Inflammatory macrophage treated with lipopolysaccharide for 4 hours (primary cell): ENCODE measurements around the gene ACADM.
"Not testable (repeated sequence)": the region's sequence is repeated elsewhere in the genome, so short reads cannot be mapped to it uniquely, and the experiment has no call there.

Source experiments
- DNase-seq: peaks from one replicate; pipeline ENCODE4 v3.0.0-alpha.2; 2020

ACADM gene

GRCh38 chr1:75742047-75742625, 17.6 kb downstream of the ACADM start:
- peak; percentile 38 for DNase-seq

GRCh38 chr1:75745276-75745675, 20.8 kb downstream of the ACADM start:
- DNase-seq: peak; percentile 92

DNA sequence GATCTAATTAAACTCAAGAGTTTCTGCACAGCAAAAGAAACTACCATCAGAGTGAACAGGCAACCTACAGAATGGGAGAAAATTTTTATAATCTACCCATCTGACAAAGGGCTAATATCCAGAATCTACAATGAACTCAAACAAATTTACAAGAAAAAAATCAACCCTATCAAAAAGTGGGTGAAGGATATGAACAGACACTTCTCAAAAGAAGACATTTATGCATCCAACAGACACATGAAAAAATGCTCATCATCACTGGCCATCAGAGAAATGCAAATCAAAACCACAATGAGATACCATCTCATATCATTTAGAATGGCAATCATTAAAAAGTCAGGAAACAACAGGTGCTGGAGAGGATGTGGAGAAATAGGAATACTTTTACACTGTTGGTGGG, 32.7 kb downstream of the ACADM start:
- DNase-seq: not testable (repeated sequence)

DNA sequence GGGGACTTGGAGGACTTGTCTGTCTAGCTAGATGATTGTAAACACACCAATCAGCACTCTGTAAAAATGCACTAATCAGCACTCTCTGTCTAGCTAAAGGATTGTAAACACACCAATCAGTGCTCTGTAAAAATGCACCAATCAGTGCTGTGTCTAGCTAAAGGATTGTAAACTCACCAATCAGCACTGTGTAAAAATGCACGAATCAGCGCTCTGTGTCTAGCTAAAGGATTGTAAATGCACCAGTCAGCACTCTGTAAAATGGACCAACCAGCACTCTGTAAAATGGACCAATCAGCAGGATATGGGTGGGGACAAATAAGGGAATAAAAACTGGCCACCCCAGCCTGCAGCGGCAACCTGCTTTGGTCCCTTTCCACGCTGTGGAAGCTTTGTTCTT, 34.0 kb downstream of the ACADM start:
- not testable (repeated sequence) for DNase-seq

DNA sequence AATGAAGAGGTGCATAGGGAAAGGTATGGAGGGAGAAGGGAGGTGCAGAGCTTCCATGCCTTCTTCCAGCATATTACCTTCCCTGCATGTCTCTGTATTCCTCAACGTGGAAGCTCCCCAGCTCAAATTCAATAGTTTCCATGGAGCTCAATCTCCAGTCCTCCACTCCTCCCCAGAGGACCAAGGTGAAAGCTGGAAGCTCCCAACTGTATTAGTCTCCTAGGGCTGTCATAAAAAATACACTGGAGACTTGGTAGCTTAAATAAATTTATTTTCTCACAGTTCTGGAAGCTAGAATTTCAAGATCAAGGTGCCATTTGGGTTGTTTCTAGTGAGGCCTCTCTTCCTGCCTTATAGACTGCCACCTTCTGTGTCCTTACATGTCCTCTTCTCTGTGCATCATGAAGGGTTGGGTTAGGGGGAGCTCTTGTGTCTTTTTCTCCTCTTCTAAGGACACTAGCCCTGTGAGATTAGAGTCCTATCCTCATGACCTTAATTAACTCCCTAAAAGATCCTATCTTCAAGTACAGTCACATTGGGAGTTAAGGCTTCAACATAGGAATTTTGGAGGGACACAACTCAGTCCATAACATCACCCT, 39.6 kb downstream of the ACADM start:
- DNase-seq: no peak

DNA sequence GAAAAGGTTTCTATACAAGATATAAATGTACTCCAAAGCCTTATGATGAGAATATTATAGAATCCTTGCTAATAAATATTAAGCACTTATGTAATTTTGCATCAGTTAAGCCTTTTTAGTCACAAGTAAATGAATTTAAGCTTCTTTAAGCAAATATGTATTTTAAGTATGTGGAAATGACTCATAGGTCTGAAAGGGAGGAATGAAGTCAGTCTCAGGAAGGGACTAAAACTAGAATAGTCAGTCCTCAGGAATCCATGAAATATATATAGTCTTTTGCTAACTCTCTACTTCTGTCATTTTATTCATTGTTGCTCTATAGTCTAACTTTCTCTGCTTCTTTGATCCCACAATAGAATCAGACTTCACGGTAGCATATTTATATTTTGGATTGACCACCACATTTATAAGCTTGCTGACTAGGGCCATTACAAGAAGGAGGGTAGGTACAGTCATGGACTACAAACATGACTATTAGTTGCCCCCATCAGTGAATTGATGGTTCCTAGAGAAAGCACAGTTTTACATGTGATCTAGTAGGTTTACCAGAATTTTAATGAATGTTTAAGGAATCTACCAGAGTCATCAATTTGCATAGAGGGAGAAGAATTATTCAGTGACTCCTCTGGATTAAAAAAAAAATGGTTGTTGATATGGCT, 41.3 kb downstream of the ACADM start:
- DNase-seq: no peak

DNA sequence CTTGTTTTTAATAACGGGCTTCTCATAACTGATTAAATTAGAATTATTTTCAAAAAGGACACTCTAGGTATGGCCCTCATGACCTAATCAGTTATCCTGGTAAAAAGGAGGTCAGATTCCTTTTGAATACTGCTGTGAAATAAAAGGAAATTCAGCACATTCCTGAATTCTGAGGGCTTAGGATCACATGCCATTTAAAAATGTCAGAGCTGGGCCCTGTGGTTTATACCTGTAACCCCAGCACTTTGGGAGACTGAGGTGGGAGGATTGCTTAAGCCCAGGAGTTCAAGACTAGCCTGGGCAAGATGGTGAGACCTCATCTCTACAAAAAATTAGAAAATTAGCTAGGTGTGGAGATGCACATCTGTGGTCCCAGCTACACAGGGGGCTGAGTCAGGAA, 43.5 kb downstream of the ACADM start:
- no peak for DNase-seq

GRCh38 chr1:75770761-75771160, 46.3 kb downstream of the ACADM start:
- DNase-seq: no peak

DNA sequence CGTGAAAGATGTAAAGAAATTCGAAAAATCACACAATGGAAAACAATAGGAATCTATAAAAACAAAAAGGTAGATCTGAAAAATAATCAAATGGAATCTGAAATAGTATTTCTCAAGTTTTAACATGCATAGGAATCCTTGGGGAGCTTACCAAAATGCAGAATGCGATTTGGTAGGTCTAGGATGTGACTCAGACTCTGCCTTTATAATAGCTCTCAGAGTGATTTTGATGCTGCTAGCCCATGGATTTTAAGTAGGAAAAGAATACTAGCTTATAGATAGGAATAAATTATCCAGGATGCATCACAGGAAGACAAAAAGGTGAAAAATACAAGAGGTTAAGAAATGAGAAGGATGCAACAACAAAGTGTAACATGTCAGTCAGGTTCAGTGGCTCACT, 47.5 kb downstream of the ACADM start:
- DNase-seq: no peak

GRCh38 chr1:75777812-75778211, 53.3 kb downstream of the ACADM start:
- DNase-seq: not testable (repeated sequence)

DNA sequence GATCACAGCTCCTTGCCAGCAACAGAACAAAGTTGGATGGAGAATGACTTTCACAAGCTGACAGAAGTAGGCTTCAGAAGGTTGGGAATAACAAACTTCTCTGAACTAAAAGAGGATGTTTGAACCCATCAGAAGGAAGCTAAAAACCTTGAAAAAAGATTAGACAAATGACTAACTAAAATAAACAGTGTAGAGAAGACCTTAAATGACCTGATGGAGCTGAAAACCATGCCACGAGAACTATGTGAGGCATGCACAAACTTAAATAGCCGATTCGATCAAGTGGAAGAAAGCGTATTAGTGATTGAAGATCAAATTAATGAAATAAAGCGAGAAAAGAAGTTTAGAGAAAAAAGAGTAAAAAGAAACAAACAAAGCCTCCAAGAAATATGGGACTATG, 54.2 kb downstream of the ACADM start:
- DNase-seq: not testable (repeated sequence)

- not testable (repeated sequence) for DNase-seq
Observed at GRCh38 chr1:75780183-75780582, 55.7 kb downstream of the ACADM start.

DNA sequence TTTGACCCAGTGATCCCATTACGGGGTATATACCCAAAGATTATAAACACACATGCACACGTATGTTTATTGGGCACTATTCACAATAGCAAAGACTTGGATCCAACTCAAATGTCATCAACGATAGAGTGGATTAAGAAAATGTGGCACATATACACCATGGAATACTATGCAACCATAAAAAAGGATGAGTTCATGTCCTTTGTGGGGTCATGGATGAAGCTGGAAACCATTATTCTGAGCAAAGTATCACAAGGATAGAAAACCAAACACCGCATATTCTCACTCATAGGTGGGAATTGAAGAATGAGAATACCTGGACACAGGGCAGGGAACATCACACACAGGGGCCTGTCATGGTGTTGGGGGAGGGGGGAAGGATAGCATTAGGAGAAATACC, 59.4 kb downstream of the ACADM start:
- not testable (repeated sequence) for DNase-seq

- no peak for DNase-seq
Observed at GRCh38 chr1:75785320-75785982, 60.9 kb downstream of the ACADM start.

- peak; percentile 96 for DNase-seq
Observed at GRCh38 chr1:75785983-75786853, 61.7 kb downstream of the ACADM start, which contains the start of gene RABGGTB. TSS of gene RABGGTB (plus strand) at chr1:75786256. CDS start at chr1:75786272, 16 bp downstream.

DNA sequence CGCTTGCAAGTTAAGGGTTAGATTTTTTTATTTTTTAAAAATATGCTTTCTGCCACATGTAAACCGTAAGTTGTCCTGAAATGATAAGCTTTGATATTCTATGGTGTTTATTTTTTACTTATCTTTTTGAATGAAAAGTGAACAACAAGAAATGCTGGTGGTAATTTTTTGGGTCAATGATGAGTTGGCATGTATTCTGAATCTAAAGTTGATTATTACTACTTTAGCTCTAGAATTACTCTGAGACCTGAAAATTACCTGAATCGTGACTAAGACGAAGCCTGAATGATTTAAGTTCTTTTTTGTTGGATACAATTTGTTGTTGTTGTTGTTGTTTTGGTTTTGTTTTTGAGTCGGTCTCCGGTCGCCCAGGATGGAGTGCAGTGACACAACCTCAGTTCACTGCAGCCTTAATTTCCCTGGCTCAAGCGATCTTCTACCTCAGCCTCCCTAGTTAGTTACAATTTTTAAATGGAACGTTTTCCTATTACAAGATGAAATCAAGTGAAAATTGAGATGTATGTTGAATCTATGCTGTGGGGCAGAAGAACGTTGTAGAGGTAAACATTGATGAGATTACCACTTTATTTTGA, 62.5 kb downstream of the ACADM start:
- no peak for DNase-seq

DNA sequence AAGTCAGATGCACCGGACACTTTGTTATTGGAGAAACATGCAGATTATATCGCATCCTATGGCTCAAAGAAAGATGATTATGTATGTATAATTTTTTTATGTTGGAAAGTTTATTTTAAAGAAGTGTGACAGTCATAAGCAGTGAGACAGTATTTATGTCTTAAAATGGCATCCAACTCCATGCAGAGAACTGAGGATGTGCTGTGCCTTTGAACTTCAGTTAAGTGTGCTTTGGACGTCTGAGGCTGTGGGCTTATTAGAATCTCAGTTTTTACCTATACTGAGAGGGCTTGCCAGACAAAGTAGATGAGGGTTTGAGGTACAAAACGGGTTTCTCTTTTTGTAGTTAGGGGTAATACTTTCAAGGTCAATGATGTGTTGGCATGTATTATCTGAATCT, 63.0 kb downstream of the ACADM start:
- no peak for DNase-seq

DNA sequence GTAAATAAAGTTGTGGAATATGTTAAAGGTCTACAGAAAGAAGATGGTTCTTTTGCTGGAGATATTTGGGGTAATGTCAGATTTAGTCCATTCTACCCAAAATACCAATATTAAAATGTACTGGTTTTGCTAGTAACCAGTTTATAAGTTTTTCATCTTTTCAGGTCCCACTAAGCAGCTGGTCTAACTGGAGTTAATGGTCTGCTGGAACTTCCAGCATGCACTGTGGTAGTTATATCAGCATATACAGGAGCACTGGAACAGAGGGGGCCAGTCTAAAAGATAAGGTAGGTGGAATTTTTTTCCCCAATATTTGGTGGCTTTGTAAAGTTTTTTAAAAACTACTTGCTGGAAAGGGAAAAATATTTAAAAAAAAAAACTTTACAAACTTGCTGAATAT, 65.5 kb downstream of the ACADM start:
- DNase-seq: no peak

- peak; percentile 24 for DNase-seq
Observed at GRCh38 chr1:75791022-75791421, 66.5 kb downstream of the ACADM start.

DNA sequence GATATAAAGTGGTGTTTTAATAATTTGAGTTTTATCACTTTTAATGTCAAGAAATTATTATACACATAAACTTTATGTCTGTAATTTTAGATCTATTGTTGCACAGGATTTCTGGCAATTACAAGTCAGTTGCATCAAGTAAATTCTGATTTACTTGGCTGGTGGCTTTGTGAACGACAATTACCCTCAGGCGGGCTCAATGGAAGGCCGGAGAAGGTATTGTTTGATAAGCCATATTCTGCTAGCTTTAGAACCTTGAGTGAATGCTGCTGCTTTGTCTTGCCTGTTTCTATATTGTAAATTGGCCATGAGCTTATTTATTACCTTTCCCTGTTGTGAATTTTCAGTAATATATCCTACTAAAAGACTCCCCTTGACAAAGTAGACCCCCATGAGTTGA, 67.6 kb downstream of the ACADM start:
- DNase-seq: no peak

- no peak for DNase-seq
Observed at GRCh38 chr1:75794382-75794781, 69.9 kb downstream of the ACADM start.

- DNase-seq: no peak
Observed at GRCh38 chr1:75795703-75796193, 71.2 kb downstream of the ACADM start.
